Activated T-helper 1 cell treated with anti-CD3 and anti-CD28 coated beads, Interleukin-12 subunit alpha, Interleukin-12 subunit beta, Interleukin-2, Interleukin-4 antibody, amounts not matched to agents 30 ng/mL and 10 ng/mL and 1 ng/mL, durations not matched to agents 14 hours and 24 hours and 36 hours (primary cell): ENCODE measurements around the gene CREB3L1. TPM values are rescaled to one million over a fixed set of nuclear protein-coding genes. Genes with fewer than 3 reads are reported as not detected.
"Not testable (repeated sequence)": the region's sequence is repeated elsewhere in the genome, so short reads cannot be mapped to it uniquely, and the experiment has no call there.

Experiments used
- DNase-seq: peaks from one replicate; pipeline ENCODE4 v3.0.0; 2021; ENCODE audit warnings: low spot score
- H3K27ac Mint-ChIP-seq: one replicate; pipeline ENCODE4 v1.8.0; 2021; ENCODE audit warnings: mild to moderate bottlenecking, mixed read lengths
- H3K27me3 Mint-ChIP-seq: one replicate; pipeline ENCODE4 v1.8.0; 2022; ENCODE audit warnings: mild to moderate bottlenecking, moderate library complexity, mixed read lengths; ENCODE audit not compliant: insufficient read depth
- H3K36me3 Mint-ChIP-seq: one replicate; pipeline ENCODE4 v1.8.0; 2021; ENCODE audit warnings: low read depth, mixed read lengths
- H3K4me1 Mint-ChIP-seq: one replicate; pipeline ENCODE4 v1.8.0; 2021; ENCODE audit warnings: low read depth, mixed read lengths
- H3K4me3 Mint-ChIP-seq: one replicate; pipeline ENCODE4 v1.8.0; 2021; ENCODE audit warnings: mild to moderate bottlenecking, moderate library complexity, mixed read lengths
- H3K9me3 Mint-ChIP-seq: one replicate; pipeline ENCODE4 v1.8.0; 2021; ENCODE audit warnings: mixed read lengths
- intact Hi-C: fragments of 100-400 bp; cut with micrococcal nuclease; formaldehyde crosslinking; loops from one replicate; pipeline ENCODE4 v1.15.1; 2024
- total RNA-seq: library from RNA; stranded (reverse); gene quantifications from 2 replicates; pipeline ENCODE4 v1.2.3, GENCODE V29; 2022

The CREB3L1 gene
- total RNA-seq, 1 donor from 2014 or later = 0.39 TPM

GRCh38 chr11:46252373-46252914 lies 25.0 kb upstream of the CREB3L1 start:
- Mint-ChIP-seq H3K4me3 (no peak overlapping the region), H3K9me3 (no peaks in the 10 kb centered on the region), H3K27me3 (peaks cover 6% of the 10 kb centered on the region), H3K36me3 (no peaks in the 10 kb centered on the region), H3K4me1 (peaks cover 14% of the 10 kb centered on the region), H3K27ac (no peak overlapping the region)
- intact Hi-C loops = no loop called here
- DNase-seq = no peak

DNA sequence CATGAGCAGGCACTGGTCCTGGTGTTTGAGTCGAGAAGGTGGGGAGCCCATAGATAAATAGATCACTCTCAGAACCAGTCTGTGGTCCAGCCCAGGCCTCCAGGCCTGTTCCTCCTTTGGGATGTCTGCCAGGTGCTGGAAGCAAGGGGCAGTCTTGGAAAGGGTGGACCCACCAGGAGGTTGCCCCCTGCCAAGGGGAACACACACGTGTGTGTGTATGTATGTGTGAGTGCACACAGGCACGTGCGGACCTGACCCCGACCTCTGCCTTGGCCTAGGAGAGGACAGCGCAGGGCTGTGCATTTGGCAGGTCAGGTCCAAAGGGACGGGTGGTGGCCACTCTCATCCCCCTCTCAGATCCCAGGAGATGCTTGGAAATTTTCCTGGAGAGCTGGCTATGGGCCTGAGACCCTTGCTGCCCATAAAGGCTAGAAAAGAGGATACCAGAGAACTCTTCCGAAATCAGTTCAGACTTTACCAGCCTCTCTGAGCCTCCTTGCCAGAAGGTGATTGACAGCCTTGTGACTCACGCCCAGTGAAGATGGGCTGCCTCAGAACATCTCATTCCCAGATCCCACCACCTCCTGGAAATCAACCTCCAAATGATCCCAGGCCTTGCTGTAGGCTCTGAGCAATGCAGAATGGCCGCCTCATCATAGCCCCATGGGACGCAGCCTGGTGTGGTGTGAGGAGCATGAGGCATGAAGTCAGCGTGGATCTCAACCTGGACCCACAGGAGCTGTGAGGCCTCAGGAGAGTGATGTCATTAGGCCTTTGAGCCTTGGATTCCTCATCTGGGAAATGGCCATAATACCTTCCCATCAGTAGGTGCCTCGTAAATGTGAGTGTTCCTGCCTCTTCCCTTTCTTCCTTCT lies 24.0 kb upstream of the CREB3L1 start:
- no peak for DNase-seq
- Mint-ChIP-seq H3K36me3 (no peaks in the 10 kb centered on the region), H3K9me3 (no peaks in the 10 kb centered on the region), H3K4me3 (no peak overlapping the region), H3K27ac (no peak overlapping the region), H3K4me1 (peaks cover 7% of the 10 kb centered on the region), H3K27me3 (peaks cover 6% of the 10 kb centered on the region)
- intact Hi-C loops = no loop called here

GRCh38 chr11:46254133-46254491 lies 23.4 kb upstream of the CREB3L1 start:
- Mint-ChIP-seq H3K9me3 (no peaks in the 10 kb centered on the region), H3K4me3 (no peak overlapping the region), H3K36me3 (no peaks in the 10 kb centered on the region), H3K27ac (no peak overlapping the region), H3K27me3 (peaks cover 6% of the 10 kb centered on the region), H3K4me1 (peaks cover 1% of the 10 kb centered on the region)
- intact Hi-C loops = no loop called here
- no peak for DNase-seq

GRCh38 chr11:46256540-46257001 lies 20.9 kb upstream of the CREB3L1 start:
- Mint-ChIP-seq H3K36me3 (no peaks in the 10 kb centered on the region), H3K27ac (no peak overlapping the region), H3K4me3 (no peak overlapping the region), H3K4me1 (no peaks in the 10 kb centered on the region), H3K9me3 (no peaks in the 10 kb centered on the region), H3K27me3 (peaks cover 6% of the 10 kb centered on the region)
- DNase-seq = no peak
- intact Hi-C loops = no loop called here

GRCh38 chr11:46259347-46259746 lies 18.1 kb upstream of the CREB3L1 start:
- intact Hi-C loops, H3K9me3 Mint-ChIP-seq, H3K36me3 Mint-ChIP-seq, DNase-seq, H3K4me1 Mint-ChIP-seq, H3K27me3 Mint-ChIP-seq, H3K27ac Mint-ChIP-seq, H3K4me3 Mint-ChIP-seq: not testable (repeated sequence)

DNA sequence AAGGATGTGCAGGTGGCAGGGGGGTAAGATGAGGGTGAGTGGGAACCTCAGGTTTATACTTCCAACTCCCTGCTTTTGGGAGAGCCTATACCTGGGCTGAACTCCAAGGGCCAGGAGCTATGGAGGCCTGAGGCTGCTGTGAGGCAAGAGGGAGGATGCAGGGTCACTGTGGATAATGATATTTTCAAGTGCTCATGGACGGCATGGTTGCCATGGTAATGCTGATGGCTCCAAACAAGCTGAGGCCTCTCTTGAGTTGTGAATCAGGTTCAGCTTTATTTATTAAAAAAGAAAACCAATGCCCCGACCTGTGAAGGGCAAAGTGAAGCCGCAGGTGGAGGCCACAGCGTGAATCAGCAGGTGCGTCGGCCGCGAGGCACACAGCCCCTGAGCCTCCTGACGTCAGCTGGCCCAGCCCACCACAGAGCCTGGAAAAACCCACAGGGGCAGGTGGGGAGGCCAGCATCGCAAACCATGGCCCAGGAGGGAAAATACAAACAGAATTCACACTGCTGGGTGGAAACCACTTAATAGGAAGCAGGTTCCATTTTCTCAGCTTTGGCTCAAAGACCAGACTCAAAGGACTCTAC lies 17.4 kb upstream of the CREB3L1 start:
- intact Hi-C loops = no loop called here

GRCh38 chr11:46263120-46263519 lies 14.3 kb upstream of the CREB3L1 start:
- no peak overlapping the region for H3K27ac Mint-ChIP-seq
- intact Hi-C loops = no loop called here

More for the DNA sequence above, 17.4 kb upstream of the CREB3L1 start:
- Mint-ChIP-seq H3K4me1 (no peaks in the 10 kb centered on the region), H3K9me3 (no peaks in the 10 kb centered on the region), H3K27ac (no peak overlapping the region), H3K4me3 (no peak overlapping the region), H3K36me3 (no peaks in the 10 kb centered on the region), H3K27me3 (peaks cover 8% of the 10 kb centered on the region)
- DNase-seq = no peak

GRCh38 chr11:46264030-46264429 lies 13.4 kb upstream of the CREB3L1 start:
- Mint-ChIP-seq H3K36me3 (no peaks in the 10 kb centered on the region), H3K27ac (no peak overlapping the region), H3K9me3 (no peaks in the 10 kb centered on the region), H3K4me3 (no peak overlapping the region), H3K4me1 (no peaks in the 10 kb centered on the region), H3K27me3 (peaks cover 6% of the 10 kb centered on the region)
- DNase-seq = no peak
- intact Hi-C loops = no loop called here

More at GRCh38 chr11:46263120-46263519, 14.3 kb upstream of the CREB3L1 start:
- H3K9me3 Mint-ChIP-seq = no peaks in the 10 kb centered on the region
- H3K27me3 Mint-ChIP-seq = peaks cover 4% of the 10 kb centered on the region
- H3K4me1 Mint-ChIP-seq = no peaks in the 10 kb centered on the region
- no peaks in the 10 kb centered on the region for H3K36me3 Mint-ChIP-seq
- DNase-seq = no peak
- H3K4me3 Mint-ChIP-seq = no peak overlapping the region

DNA sequence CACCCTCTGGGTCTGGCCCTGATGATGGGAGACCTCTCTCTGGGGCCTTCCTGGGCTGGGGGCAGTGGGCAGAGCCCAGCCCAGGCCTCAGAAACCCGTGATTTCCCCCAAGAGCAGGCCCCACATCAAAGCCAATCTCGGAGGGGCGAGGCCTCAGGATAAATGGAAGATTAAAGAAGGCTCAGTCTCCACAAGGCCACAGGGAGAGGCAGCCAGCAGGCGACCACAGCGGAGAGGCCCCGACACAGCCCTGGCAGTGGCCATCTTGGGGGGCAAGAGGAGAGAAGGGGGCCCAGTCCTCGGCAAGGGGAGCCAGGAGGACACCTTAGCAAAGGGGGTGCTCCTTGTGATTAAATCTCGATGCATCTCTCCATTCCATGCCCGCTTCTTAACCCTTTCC lies 12.5 kb upstream of the CREB3L1 start:
- no peaks in the 10 kb centered on the region for H3K9me3 Mint-ChIP-seq
- H3K27ac Mint-ChIP-seq = no peak overlapping the region
- H3K27me3 Mint-ChIP-seq = peaks cover 9% of the 10 kb centered on the region
- no peak overlapping the region for H3K4me3 Mint-ChIP-seq
- H3K4me1 Mint-ChIP-seq = no peaks in the 10 kb centered on the region
- DNase-seq = no peak
- no peaks in the 10 kb centered on the region for H3K36me3 Mint-ChIP-seq
- intact Hi-C loops = no loop called here

GRCh38 chr11:46265764-46266163 lies 11.7 kb upstream of the CREB3L1 start:
- H3K4me3 Mint-ChIP-seq = no peak overlapping the region
- intact Hi-C loops = no loop called here
- H3K27ac Mint-ChIP-seq = no peak overlapping the region
- H3K9me3 Mint-ChIP-seq = no peaks in the 10 kb centered on the region
- H3K4me1 Mint-ChIP-seq = no peaks in the 10 kb centered on the region
- H3K27me3 Mint-ChIP-seq = peaks cover 15% of the 10 kb centered on the region
- DNase-seq = no peak
- no peaks in the 10 kb centered on the region for H3K36me3 Mint-ChIP-seq

GRCh38 chr11:46267930-46268329 lies 9.5 kb upstream of the CREB3L1 start:
- Mint-ChIP-seq H3K36me3 (no peaks in the 10 kb centered on the region), H3K27ac (no peak overlapping the region), H3K9me3 (no peaks in the 10 kb centered on the region), H3K27me3 (peaks cover 20% of the 10 kb centered on the region), H3K4me3 (no peak overlapping the region), H3K4me1 (peaks cover 6% of the 10 kb centered on the region)
- intact Hi-C loops = no loop called here
- no peak for DNase-seq

- DNase-seq = no peak
- no peaks in the 10 kb centered on the region for H3K36me3 Mint-ChIP-seq
- intact Hi-C loops = no loop called here
- H3K4me1 Mint-ChIP-seq = peaks cover 6% of the 10 kb centered on the region
- no peak overlapping the region for H3K4me3 Mint-ChIP-seq
- no peak overlapping the region for H3K27ac Mint-ChIP-seq
- H3K9me3 Mint-ChIP-seq = no peaks in the 10 kb centered on the region
- peaks cover 20% of the 10 kb centered on the region for H3K27me3 Mint-ChIP-seq
Measured at GRCh38 chr11:46270684-46271083, 6.8 kb upstream of the CREB3L1 start.

DNA sequence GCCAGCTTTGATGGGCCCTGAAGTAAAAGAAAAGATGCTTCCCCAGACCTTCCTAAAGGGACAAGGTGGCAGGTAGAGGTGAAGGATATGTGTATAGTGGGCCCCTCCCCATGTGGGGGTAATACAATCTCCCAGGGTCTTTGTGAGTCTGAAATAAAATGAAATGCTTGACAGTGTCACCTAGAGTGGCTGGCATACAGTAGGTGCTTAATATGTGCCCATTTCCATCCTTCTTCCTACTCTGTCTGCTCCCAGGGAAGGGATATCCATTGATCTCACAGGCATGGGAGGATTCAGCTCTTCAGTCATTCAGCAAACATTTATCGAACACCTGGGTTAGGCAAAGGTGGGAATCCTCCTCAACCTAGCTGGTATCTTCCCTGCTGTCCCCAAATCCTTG lies 6.1 kb upstream of the CREB3L1 start:
- no peaks in the 10 kb centered on the region for H3K36me3 Mint-ChIP-seq
- no peaks in the 10 kb centered on the region for H3K9me3 Mint-ChIP-seq
- intact Hi-C loops = no loop called here
- H3K4me3 Mint-ChIP-seq = no peak overlapping the region
- H3K27ac Mint-ChIP-seq = no peak overlapping the region
- H3K27me3 Mint-ChIP-seq = peaks cover 22% of the 10 kb centered on the region
- peaks cover 6% of the 10 kb centered on the region for H3K4me1 Mint-ChIP-seq
- DNase-seq = no peak
